ENCODE data around the gene ZNF710. TPM values are rescaled to one million over a fixed set of nuclear protein-coding genes. Genes with fewer than 3 reads are reported as not detected.

ZNF710 gene
- total and polyA plus RNA-seq, 2 of the 8 experiments (the other 6 are each of a cell fraction or from before 2014, with no cell fraction given): 10.5 to 24.0 TPM

DNA sequence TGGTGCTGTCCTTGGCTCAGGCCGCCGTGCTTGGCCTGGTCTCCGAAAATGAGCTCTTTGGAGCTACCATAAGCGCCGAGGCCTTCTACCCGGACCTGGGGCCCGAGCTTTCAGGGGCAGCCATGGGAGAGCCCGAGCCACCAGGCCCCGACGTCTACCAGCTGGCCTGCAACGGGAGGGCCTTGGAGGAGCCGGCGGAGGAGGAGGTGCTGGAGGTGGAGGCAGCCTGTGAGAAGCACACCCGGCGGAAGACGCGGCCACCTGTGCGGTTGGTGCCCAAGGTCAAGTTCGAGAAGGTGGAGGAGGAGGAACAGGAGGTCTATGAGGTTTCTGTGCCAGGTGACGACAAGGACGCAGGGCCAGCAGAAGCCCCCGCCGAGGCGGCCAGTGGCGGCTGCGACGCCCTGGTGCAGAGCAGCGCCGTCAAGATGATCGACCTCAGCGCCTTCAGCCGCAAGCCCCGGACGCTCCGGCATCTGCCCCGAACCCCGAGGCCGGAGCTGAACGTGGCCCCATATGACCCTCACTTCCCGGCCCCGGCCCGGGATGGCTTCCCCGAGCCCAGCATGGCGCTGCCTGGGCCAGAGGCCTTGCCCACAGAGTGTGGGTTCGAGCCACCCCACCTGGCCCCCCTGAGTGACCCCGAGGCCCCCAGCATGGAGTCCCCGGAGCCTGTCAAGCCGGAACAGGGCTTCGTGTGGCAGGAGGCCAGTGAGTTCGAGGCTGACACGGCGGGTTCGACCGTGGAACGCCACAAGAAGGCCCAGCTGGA, 66.2 kb downstream of the ZNF710 start:
- 96% methylated on average over 46 of the region's 55 CpGs; no CpG with 5 or more reads in 1 of the 2 experiments for WGBS, 2 experiments (ENCODE audit: extremely low coverage in 1 of 2, insufficient coverage in 1 of 2, insufficient read length in 1 of 2, insufficient replicate concordance in 2 of 2, low coverage in 1 of 2, low lambda C conversion rate in 2 of 2, missing lambda C conversion rate in 1 of 2)
- H3K23me2 ChIP-seq (ENCODE audit: low read depth, low read length): no peaks in the 10 kb centered on the region
- TF ChIP-seq CEBPB (IDR thresholded peaks at IDR 0.05; ENCODE audit: low read depth, low read length): no peak
- no peak for TF ChIP-seq SUZ12 (IDR thresholded peaks at IDR 0.05; ENCODE audit: low read length)
- no peak for TF ChIP-seq SP2 (IDR thresholded peaks at IDR 0.05; ENCODE audit: low read length)
- TF ChIP-seq ZNF274 (IDR thresholded peaks at IDR 0.05; ENCODE audit: borderline replicate concordance, extremely low read depth, low read length): no peak
- no peak for TF ChIP-seq HDAC2 (IDR thresholded peaks at IDR 0.05; ENCODE audit: borderline replicate concordance in 1 of 2, low read depth in 2 of 2, low read length in 2 of 2)
- TF ChIP-seq BCL11A (IDR thresholded peaks at IDR 0.05; ENCODE audit: low read depth in 2 of 2, low read length in 2 of 2): no peak
- no peak for TF ChIP-seq EP300 (IDR thresholded peaks at IDR 0.05; ENCODE audit: borderline replicate concordance in 1 of 2, low read depth in 2 of 2, low read length in 2 of 2)
- no peak for TF ChIP-seq SP4 (IDR thresholded peaks at IDR 0.05; ENCODE audit: low read length)
- TF ChIP-seq, protein P1, sequence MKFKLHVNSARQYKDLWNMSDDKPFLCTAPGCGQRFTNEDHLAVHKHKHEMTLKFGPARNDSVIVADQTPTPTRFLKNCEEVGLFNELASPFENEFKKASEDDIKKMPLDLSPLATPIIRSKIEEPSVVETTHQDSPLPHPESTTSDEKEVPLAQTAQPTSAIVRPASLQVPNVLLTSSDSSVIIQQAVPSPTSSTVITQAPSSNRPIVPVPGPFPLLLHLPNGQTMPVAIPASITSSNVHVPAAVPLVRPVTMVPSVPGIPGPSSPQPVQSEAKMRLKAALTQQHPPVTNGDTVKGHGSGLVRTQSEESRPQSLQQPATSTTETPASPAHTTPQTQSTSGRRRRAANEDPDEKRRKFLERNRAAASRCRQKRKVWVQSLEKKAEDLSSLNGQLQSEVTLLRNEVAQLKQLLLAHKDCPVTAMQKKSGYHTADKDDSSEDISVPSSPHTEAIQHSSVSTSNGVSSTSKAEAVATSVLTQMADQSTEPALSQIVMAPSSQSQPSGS (IDR thresholded peaks at IDR 0.05; ENCODE audit: low read length): no peak
- no peak for TF ChIP-seq CTBP2 (IDR thresholded peaks at IDR 0.05; ENCODE audit: borderline replicate concordance, insufficient read depth, insufficient read length, low read length)
- no peak overlapping the region for H3K4me3 ChIP-seq (ENCODE audit: extremely low read depth in 1 of 4, insufficient read depth in 2 of 4, low read depth in 3 of 4, low read length in 4 of 4)
- no peak overlapping the region for H4K91ac ChIP-seq (replicated peaks; ENCODE audit: insufficient read length, low read length)
- H3K9me3 ChIP-seq (ENCODE audit: insufficient read depth in 2 of 2, low read depth in 1 of 2, low read length in 1 of 2): no peaks in the 10 kb centered on the region
- no peak overlapping the region for H3K9ac ChIP-seq (replicated peaks in 1 of 4; ENCODE audit: extremely low read depth in 1 of 4, low read depth in 3 of 4, low read length in 3 of 4)
- no peak overlapping the region for H3K4me2 ChIP-seq (ENCODE audit: insufficient read depth in 1 of 2, low read depth in 2 of 2, low read length in 2 of 2)
- H3K4ac ChIP-seq (replicated peaks; ENCODE audit: insufficient read length, low read depth, low read length): no peak overlapping the region
- no peak overlapping the region for H4K5ac ChIP-seq (ENCODE audit: insufficient read length, low read depth, low read length)
- H3K27ac ChIP-seq (ENCODE audit: low read depth, low read length): no peak overlapping the region
- no peak overlapping the region for H3K18ac ChIP-seq (ENCODE audit: extremely low read depth, low read length)
- H3K14ac ChIP-seq (ENCODE audit: insufficient read length): no peak overlapping the region
- no peak overlapping the region for H2BK120ac ChIP-seq (replicated peaks; ENCODE audit: low read depth, low read length)
- H2AFZ ChIP-seq (ENCODE audit: low read length): no peak overlapping the region
- no peak overlapping the region for H3K23ac ChIP-seq (ENCODE audit: insufficient read length)
- H4K20me1 ChIP-seq (replicated peaks in 1 of 2; ENCODE audit: control insufficient read depth in 1 of 2, insufficient read depth in 2 of 2, low read length in 2 of 2): no peaks in the 10 kb centered on the region
- no peak overlapping the region for H4K8ac ChIP-seq (ENCODE audit: extremely low read depth, insufficient read depth, low read length)
- H2BK20ac ChIP-seq (ENCODE audit: low read length): no peak overlapping the region
- H2BK12ac ChIP-seq (ENCODE audit: low read depth, low read length): no peak overlapping the region
- H3K79me2 ChIP-seq (ENCODE audit: control insufficient read depth in 1 of 2, insufficient read depth in 2 of 2, low read length in 2 of 2): peaks cover 0 to 2% of the 10 kb centered on the region in 2 experiments; a peak in 2 of 4 replicates
- no peak for DNase-seq (ENCODE audit: low read depth in 1 of 2, low spot score in 2 of 2)
- H2BK15ac ChIP-seq (ENCODE audit: low read length): no peak overlapping the region
- 0 out of 2 replicates have a peak, but pooled peaks cover 2% of the 10 kb centered on the region for H3K79me1 ChIP-seq (ENCODE audit: low read depth, low read length)
- H2BK5ac ChIP-seq (ENCODE audit: low read depth, low read length): peak overlapping the region; percentile 35; the same call in 1 of the 2 replicates
- ChIA-PET POLR2A (ENCODE audit: partially characterized antibody) (interaction anchor here (1.1 to 1.6 kb wide), 4 partner anchors 9 to 68 kb away, joined by 3 to 7 read pairs (median 4); partner anchors contain the start of gene ZNF710), CTCF (ENCODE audit: partially characterized antibody) (interaction anchor here (0.7 to 2.2 kb wide), 7 partner anchors 9 to 169 kb away, joined by 3 to 8 read pairs (median 3); no protein-coding TSS in a partner anchor)
- no peak overlapping the region for H2AK5ac ChIP-seq (ENCODE audit: low read depth, low read length)
- no peak for FAIRE-seq
- peaks cover 5 to 27% (median 24%) of the 10 kb centered on the region in 4 experiments for H3K4me1 ChIP-seq (replicated peaks in 1 of 4; ENCODE audit: control insufficient read depth in 3 of 4, insufficient read depth in 4 of 4, low read length in 3 of 4)
- H3K56ac ChIP-seq (replicated peaks; ENCODE audit: insufficient read length, low read depth, low read length): no peak overlapping the region
- H3K36me3 ChIP-seq (ENCODE audit: control insufficient read depth in 2 of 4, insufficient read depth in 4 of 4, low read length in 3 of 4): peaks cover 0 to 9% (median 1%) of the 10 kb centered on the region in 4 experiments; a peak in 2 of 8 replicates
- no peaks in the 10 kb centered on the region for H3K27me3 ChIP-seq (replicated peaks in 1 of 4; ENCODE audit: control insufficient read depth in 3 of 4, extremely low read depth in 1 of 4, insufficient read depth in 3 of 4, low read length in 3 of 4)

All from H1 (cell line).